GM20431 (cell line): ENCODE data around the gene MACIR.
"Not testable (repeated sequence)": the region's sequence is repeated elsewhere in the genome, so short reads cannot be mapped to it uniquely, and the experiment has no call there.

Experiments
- in situ Hi-C: fragments of 300-500 bp; cut with MseI, MboI; formaldehyde crosslinking; loops from one replicate; pipeline ENCODE4 v1.15.0; 2020; ENCODE audit warnings: low sequenced_read_pairs; ENCODE audit not compliant: unreplicated experiment

The MACIR gene, protein sequence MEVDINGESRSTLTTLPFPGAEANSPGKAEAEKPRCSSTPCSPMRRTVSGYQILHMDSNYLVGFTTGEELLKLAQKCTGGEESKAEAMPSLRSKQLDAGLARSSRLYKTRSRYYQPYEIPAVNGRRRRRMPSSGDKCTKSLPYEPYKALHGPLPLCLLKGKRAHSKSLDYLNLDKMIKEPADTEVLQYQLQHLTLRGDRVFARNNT

DNA sequence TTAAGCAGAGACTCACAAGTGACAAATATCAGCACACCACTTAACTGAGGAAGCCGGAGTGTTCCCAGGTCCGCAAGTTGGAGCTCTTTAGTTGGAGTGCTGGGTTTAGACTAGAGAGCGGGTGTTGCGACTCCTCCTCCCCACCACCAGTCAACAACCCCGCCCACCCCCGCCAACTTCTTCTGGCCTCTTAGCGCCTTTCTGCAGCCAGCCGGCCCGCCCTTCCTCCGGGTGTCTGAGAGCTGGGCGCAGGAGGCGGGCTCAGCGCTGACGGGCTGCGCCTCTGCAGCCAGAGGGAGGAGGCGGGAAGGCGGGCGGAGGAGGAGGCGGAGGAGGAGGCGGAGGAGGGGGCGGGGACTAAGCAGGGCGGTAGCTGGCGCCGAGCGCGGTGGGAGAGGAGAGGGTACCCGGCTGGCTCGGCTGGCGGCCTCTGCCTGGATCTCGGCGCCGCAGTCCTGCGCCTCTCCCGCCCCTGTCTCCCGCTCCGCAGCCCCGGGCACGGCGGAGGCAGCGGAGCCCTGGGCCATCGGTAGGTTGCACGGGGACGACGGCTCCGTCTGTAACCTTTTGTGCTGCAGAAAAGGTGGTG, at the start of gene MACIR:
Gene MACIR, plus strand, starts transcription at position 396 of the 589 bp plus-strand sequence. CDS start 17,157 bp downstream, outside the sequence.
- in situ Hi-C loops = no loop called here

DNA sequence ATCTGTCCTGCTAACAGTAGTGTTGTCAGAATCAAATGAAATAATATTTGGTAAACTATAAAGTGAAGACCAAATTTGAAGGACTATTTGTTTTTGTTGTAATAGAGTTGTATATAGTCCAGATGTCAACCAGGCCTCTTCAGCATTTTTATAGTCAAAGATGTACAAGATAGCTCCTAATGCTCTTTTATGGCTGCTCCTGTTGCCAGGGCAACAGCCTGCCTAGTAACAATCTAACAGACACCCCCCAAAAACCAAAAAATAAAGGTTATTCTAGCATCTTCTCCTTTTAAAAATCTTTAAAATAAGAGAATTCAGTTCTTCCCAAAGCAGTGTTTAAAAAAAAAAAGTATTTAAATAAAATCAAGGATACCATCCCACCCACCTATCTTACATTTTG, 49.5 kb upstream of the MACIR start:
- in situ Hi-C loops = no loop called here

DNA sequence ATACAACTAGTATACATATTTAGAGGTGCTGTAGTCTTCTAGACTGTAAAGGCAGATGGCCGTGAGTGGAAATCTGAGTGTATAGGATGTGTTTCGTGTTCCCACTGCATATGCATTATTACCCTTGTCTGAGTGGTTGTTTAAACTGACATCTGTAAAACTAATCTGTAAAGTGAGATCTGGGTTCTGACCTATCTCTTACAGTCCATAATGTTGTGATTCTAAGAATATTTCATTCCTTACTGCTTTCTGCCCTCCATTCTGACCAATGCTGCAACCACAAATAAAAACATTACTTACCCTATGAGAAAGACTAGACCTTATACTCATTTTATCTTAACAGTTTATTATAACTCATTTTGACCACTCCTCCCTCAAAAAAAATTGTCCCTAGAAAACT, 47.6 kb upstream of the MACIR start:
- in situ Hi-C loops = no loop called here

DNA sequence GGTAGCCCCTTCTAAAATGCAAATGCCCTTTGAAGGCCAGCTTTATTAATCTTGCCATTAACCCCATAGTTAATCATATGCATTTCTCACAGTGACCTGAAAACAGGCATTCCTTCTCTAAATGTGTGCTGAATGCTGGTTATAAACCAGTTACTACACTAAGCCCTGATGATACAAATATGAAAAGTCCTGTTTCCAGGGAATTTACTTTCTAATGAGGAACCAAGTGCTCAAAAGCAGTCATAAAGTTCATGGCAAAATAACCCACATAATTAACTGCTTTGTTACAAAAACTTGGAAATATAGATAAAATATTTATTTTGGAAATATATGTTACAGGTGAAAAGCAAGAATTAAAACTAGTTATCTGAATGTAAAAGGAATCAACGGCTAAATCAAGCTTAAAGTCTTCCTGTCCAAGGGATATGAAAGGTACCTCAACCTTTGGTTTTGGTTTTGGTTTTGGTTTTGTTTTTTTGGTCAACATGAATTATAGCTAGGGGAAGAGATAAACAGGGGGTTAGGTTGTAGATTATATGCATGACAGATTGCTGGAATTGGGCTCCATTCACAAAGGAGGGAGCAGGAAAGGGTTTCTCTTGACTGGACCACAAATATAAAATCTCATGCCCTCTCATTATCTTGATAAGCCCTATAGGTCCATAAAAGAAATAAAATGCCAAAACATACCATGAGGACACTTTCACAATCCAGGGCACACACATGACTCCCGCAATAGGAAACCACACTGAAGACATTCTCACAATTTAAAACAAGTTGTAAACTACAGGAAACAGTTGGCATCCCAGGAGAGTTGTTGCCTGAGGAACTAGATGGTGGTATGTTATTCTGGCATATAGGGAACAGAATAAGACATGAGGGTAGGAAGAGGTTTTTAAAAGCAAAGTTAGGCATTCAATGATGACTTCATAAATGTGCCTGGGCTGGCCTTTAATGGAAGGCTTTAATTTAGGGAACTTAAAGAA, 46.7 kb upstream of the MACIR start:
- in situ Hi-C loops = no loop called here

DNA sequence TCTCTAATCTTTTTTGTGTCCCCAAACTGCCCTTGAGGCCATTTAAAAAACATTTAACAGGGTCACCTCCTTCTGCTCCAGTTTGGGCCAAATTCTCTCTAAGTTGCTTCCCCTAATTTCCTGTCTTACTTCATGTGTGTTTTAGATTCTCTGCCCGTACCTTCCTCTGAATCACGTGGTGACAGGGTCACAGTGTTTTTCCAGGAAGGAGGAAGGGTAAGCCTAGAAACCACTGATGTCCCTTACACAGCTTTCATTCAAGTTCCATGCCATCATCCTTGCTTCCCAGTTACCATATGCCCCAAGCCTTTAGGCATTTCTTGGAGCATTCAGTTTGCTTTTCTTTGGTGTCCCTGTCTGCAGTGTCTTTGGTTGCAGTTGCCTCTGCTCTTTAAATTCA, 42.4 kb upstream of the MACIR start:
- in situ Hi-C loops = no loop called here

DNA sequence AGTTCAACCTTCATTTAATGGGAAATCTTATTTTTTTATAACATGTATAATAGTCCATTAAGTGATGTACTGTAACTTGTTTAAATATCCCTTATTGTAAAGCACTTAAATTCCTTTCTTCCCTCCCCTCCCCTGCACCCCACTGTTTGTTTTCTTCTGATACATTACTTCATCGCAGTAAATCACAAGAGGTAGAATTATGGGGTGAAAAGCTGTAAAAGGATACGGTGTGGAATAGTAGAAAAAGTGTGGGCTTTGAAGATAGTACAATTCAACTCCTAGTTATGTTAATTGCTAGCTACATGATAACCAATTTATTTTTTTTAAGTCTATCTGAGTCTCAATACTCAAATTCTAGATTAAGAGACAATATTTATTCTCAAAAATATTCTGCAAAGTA, 41.9 kb upstream of the MACIR start:
- in situ Hi-C loops = no loop called here

DNA sequence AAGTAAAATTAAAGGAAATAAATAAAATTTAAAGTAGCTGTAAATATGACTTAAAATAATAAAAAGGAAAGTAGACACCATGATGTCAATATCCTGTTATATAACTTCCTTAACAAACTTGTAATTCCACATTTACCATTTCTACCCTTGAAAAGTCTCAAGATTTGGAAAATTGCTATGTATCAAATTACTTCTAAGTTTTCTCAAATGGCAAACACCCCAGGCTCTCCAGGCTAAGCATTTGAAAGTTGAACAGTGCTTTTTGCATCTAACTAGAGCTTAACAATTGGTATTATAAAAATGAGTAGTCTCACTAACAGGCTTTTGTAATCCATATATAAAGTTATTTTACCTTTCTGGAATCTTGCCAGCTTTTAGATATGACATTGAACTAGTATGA, 41.5 kb upstream of the MACIR start:
- in situ Hi-C loops = no loop called here

DNA sequence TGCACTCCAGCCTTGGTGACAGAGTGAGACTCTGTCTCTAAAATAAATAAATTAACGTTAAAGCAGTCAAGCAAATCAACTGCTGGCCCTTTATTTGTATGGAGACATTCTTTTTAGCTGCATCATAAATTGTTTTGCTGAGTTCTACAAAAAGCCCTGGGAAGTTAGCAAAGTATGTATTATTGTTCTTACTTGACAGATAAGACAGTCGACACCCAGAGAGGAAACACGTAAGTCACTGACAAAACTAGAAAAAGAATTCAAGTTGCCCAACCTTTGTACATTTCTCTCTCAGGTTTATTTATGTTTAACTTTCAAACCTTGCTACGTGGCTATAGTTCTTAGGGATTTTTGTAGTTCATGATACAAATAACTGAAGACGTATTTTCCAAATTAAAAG, 40.4 kb upstream of the MACIR start:
- in situ Hi-C loops = no loop called here

DNA sequence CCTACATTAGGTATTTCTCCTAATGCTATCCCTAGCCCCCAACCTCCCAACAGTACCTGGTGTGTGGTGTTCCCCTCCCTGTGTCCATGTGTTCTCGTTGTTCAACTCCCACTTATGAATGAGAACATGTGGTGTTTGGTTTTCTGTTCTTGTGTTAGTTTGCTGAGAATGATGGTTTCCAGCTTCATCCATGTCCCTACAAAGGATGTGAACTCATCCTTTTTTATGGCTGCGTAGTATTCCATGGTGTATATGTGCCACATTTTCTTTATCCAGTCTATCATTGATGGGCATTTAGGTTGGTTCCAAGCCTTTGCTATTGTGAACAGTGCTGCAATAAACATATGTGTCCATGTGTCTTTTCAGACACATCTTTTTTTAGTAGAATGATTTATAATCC, 39.5 kb upstream of the MACIR start:
- in situ Hi-C loops = not testable (repeated sequence)

DNA sequence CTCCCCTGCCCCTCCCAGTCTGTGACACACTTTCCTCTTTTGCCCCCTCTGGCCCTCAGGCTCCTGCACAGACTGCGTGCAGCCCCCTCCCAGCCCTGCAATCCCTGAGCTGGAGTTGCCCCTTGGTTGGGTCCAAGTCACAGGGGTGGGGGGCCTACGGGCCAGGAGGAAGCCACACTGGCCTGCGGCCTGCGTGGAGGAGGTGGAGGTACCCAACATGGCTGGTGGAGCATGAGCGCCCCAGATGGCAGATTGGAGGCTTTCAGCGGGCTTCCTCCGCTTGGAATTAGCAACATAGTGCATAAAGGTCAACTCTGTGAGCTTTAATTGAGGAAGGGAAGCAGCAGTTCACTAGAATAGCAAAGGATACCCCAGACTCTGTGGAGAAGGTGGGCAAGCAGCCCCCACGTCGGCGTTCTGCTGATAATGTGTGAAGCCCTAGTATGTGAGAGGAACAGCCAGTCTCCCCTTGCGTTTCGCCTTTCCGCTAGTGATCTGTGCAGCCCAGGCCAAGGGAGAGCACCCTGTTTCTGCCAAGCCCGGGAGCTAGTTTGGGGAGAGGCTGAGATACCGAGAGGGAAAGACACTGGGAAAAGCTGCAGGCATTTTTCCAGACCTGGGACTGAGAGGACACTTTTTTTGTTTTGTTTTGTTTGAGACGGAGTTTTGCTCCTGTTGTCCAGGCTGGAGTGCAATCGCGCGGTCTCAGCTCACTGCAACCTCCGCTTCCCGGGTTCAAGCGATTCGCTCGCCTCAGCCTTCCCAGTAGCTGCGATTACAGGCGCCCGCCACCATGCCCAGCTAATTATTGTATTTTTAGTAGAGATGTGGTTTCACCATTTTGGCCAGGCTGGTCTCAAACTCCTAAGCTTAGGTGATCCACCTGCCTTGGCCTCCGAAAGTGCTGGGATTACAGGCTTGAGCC, 35.3 kb upstream of the MACIR start:
- in situ Hi-C loops = no loop called here

DNA sequence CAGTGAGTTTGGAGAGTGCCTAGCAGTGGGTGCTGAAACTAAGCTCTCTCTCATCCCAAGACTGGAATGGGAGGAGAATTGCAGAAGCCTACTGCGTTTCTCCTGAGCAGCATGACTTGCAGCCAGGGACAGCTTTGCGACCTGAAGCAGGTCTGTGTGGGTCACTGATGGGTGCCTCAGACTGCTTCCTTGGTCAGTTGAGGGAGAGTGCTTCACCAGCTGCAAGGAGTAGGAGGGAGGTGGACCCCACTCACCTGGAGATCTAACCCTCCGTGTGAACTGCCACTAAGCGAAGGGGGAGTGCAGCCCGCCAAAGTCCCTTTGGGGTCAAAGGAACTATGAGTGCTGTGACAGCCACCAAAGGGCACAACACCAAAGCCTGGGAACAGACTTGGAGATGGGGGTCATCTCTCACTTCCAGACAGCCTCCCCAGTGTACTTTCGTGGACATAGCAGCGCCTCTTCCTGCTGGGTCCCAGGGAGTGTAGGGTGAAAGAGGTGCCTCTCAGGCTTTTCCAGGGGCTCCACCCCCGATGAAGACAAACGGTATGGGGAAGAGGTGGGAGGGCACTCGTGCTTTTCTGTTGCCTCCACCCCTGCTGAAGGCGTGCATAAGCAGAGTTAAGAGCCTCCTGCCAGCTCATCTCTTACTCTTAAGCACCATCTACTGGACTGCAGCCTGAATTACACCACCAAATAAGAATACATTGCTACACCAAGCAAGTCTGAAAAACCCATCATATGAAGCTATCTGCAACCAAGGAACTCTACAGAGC, 34.3 kb upstream of the MACIR start:
- in situ Hi-C loops = no loop called here

DNA sequence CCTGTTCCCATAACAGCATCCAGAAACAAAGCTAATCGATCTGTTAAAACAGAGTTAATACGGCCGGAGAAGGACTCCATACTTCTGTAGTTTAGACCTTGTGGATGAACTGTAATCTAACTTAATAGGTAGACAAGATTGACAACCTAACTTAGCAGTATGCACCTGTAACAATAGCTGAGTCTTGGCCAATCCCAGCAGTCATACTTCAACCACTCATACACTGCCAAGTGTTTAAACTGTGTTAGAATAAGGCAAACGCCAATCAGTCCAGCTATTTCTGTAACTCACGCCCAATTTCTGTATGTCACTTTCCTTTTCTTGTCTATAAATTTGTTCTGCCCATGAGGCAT, 33.7 kb upstream of the MACIR start:
- in situ Hi-C loops = no loop called here

DNA sequence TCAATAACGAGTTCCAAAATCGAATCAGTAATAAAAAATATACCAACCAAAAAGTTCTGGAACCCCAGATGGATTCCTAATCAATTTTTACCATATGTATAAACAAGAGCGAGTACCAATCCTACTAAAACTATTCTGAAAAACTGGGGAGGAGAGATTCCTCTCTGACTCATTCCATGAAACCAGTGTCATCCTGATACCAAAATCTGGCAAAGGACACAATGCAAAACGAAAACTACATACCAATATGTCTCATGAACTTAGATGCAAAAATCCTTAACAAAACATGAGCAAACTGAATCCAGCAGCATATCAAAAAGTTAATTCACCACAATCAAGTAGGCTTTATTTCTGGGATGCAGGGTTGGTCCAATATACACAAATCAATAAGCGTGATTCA, 30.5 kb upstream of the MACIR start:
- in situ Hi-C loops = no loop called here

DNA sequence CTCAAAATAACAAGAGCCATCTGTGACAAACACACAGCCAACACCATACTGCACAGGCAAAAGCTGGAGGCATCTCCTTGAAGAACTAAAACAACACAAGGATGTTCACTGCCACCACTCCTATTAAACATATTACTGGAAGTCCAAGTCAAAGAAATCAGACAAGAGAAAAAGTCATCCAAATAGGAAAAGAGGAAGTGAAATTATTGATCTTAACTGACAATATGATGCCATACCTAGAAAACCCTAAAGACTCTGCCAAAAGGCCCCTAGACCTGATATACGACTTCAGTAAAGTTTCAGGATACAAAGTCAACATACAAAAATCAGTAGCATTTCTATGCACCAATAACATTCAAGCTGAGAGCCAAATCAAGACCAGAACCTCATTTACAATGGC, 30.0 kb upstream of the MACIR start:
- in situ Hi-C loops = no loop called here

DNA sequence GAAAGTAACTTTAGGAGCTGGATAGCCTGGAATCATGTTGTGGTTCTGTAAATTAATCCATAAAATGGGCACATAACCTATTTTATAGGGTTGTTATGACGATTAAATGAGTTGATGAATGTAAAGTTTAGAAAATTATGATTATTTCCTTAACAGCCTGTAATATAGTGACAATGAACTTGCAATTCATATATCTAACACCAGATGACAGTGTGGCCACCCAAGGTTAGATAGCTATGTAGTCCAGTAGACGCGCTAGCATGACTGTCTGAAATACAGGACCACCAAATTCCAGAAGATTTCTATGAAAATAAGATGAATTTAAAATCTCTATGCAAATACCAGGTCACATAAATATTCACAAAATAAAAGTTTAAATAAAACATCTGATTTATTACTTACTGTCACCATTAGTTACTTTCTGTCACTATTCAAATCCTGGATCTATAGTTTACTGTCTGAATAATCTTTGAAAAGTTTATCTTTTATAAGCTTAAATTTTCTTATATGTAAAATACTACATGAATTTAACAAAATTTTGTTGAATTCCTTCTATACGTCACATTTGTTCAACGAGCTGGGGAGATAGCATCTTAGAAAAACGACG, 26.1 kb upstream of the MACIR start:
- in situ Hi-C loops = loop anchor here (10.0 kb wide), 1 partner anchor 242 kb away; no protein-coding TSS in a partner anchor

DNA sequence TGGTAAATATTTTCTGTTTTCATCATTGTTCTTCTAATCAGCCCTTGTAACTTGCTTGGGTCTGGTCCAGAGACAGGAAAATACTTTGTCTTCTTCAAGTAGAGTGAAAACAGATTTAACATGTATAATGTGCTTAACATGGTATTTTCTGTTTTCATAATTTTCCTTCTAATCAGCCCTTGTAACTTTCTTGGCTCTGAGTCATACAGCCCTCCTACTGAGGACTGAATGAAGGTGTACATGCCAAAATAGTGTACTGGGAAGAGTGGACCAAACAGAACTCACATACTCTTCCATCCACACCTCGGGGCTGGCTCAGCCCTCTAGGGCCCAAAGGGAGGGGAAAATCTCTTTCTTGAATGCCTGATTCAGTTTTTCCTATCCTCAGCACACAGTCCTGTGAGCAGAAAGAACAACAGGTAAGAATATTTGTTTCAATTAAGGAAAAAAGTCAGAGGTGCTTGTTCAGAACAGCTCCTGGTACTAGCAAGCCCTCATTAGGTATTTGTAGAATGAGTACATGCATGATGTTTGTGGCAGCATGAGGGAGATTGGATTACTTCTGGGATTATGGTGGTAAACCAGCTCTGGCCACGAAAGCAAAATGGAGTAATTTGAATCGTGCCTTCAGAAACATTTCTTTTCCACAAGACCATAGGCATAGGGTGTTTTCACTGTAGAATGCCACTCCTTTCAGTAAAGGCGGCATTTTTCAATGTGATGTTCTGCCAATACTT, 24.2 kb upstream of the MACIR start:
- in situ Hi-C loops = loop anchor here (10.0 kb wide), 1 partner anchor 240 kb away; no protein-coding TSS in a partner anchor

DNA sequence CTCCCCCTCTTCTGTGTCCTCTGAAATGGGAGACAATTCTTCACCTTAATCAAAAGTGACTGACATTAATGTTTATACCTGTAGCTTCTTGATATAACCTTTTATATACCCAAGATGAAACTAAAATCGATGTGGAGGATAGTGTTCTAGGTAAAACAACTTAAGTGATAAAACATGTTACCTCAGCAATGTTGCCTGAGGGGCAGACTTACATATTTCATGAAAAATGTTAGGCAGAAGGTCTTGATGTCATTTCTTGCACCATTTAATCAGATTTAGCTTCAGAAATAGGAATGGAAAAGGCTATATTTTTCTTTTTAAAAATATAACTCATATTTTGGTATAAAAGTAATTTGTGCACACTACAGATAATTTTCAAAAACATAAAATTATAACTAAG, 22.7 kb upstream of the MACIR start:
- in situ Hi-C loops = loop anchor here (10.0 kb wide), 1 partner anchor 239 kb away; no protein-coding TSS in a partner anchor

DNA sequence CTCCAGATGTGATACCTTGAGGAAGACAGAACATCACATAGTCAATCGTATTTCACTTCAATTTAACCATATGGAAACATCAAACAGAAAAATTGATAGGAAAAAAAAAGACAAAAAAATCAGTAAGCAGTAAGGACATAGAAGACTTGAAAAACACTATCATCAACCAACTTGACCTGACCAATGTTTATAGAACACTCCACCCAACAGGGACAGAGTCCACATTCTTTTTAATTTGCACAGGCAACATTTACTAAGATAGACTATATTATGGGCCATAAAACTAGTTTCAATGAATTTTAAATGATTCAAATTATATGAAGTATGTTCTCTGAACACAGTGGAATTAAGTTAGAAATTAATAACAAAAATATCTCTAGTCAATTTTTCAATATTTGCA, 20.8 kb upstream of the MACIR start:
- in situ Hi-C loops = loop anchor here (10.0 kb wide), 1 partner anchor 237 kb away; no protein-coding TSS in a partner anchor
